GM10248 (cell line): ENCODE results near the gene BICD2.

Experiments used
- CTCF ChIA-PET: fragments of 300-600 bp; sonication (Branson Sonifier 250); formaldehyde crosslinking; extraction: SDS; loops from one replicate; lab custom pipeline; 2021; ENCODE audit warnings: antibody characterized with exemption; lab: Yijun Ruan, JAX
- POLR2A ChIA-PET: fragments of 350-650 bp; sonication (Branson Sonifier 250); formaldehyde crosslinking; extraction: SDS; loops from one replicate; lab custom pipeline; 2020; ENCODE audit warnings: antibody characterized with exemption; lab: Yijun Ruan, JAX
- DNase-seq: peaks from one replicate; pipeline ENCODE4 v3.0.0; 2012; ENCODE audit errors: extremely low spot score
- TF ChIP-seq, protein P1 (sequence below): IDR thresholded peaks from 2 replicates; pipeline ENCODE4 v1.5.1; 2012; ENCODE audit warnings: mild to moderate bottlenecking, low read depth; ENCODE audit errors: extremely low read depth, missing control alignments, control extremely low read depth

BICD2 gene

GRCh38 chr9:92748233-92748497 lies 16.5 kb downstream of the BICD2 start:
- ChIA-PET POLR2A (no interaction called here), CTCF (interaction anchor here (1.0 to 2.6 kb wide), 3 partner anchors 12 to 19 kb away, joined by 3 to 8 read pairs (median 3); no protein-coding TSS in a partner anchor)
- TF ChIP-seq, protein P1, sequence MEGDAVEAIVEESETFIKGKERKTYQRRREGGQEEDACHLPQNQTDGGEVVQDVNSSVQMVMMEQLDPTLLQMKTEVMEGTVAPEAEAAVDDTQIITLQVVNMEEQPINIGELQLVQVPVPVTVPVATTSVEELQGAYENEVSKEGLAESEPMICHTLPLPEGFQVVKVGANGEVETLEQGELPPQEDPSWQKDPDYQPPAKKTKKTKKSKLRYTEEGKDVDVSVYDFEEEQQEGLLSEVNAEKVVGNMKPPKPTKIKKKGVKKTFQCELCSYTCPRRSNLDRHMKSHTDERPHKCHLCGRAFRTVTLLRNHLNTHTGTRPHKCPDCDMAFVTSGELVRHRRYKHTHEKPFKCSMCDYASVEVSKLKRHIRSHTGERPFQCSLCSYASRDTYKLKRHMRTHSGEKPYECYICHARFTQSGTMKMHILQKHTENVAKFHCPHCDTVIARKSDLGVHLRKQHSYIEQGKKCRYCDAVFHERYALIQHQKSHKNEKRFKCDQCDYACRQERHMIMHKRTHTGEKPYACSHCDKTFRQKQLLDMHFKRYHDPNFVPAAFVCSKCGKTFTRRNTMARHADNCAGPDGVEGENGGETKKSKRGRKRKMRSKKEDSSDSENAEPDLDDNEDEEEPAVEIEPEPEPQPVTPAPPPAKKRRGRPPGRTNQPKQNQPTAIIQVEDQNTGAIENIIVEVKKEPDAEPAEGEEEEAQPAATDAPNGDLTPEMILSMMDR = no peak
- DNase-seq = no peak

DNA sequence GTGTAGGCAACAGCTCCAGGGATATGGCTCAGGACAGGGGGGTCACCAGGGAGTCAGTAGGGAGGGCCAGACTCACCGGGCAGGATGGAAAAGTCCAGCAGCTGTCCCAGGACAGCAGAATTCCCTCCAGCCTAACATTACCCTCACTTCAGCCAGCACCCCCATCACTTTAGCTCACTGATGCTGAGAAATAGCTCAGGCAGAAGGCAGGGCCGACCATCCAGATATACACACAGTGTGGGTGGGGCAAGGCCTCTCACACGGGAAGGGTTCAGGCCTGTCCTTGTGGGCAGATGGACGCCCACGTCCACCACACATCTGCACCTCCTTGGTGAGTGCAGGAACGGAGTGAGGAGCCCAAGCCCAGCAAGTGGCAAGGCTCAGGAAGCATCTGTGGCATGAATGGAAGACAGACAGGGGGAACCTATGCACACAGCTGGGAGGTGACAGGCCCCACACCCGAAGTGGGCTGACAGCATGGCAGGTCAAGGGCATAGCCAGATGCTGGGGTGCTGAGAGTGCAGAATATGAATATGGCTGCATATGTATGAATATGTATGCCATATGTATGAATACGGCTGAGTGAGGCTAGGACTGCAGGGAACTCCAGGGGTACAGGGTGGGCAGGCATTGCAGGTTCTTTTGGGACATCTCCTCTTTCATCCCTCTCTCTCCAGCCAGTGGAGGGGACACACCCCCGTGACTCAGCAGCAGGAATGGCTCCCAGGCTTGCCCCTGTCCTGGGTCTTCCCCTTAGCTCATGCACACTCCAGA lies 17.0 kb downstream of the BICD2 start:
- ChIA-PET CTCF (interaction anchor here (1.0 to 2.6 kb wide), 6 partner anchors 10 to 32 kb away, joined by 3 to 8 read pairs (median 4); partner anchors contain the start of gene BICD2), POLR2A (no interaction called here)
- TF ChIP-seq, protein P1 = no peak
- no peak for DNase-seq

GRCh38 chr9:92746567-92747458 lies 17.8 kb downstream of the BICD2 start:
- CTCF ChIA-PET = interaction anchor here (1.0 to 2.6 kb wide), 4 partner anchors 9 to 31 kb away, joined by 3 to 8 read pairs (median 6); partner anchors contain the start of gene BICD2
- DNase-seq = no peak
- POLR2A ChIA-PET = no interaction called here
- TF ChIP-seq, protein P1 = no peak

- CTCF ChIA-PET = interaction anchor here (1.1 to 2.4 kb wide), 4 partner anchors 9 to 29 kb away, joined by 3 to 10 read pairs (median 6); no protein-coding TSS in a partner anchor
- POLR2A ChIA-PET = no interaction called here
- no peak for DNase-seq
- TF ChIP-seq, protein P1 = no peak
Measured at GRCh38 chr9:92745881-92746280, 18.8 kb downstream of the BICD2 start.

GRCh38 chr9:92745331-92745730 lies 19.3 kb downstream of the BICD2 start:
- no peak for DNase-seq
- ChIA-PET POLR2A (no interaction called here), CTCF (interaction anchor here (1.1 to 2.4 kb wide), 4 partner anchors 8 to 28 kb away, joined by 3 to 10 read pairs (median 6); no protein-coding TSS in a partner anchor)
- TF ChIP-seq, protein P1 = no peak

- ChIA-PET CTCF (interaction anchor here (1.1 to 4.7 kb wide), 3 partner anchors 9 to 26 kb away, joined by 4 to 16 read pairs (median 14); no protein-coding TSS in a partner anchor), POLR2A (no interaction called here)
- DNase-seq = no peak
- TF ChIP-seq, protein P1 = no peak
Measured at GRCh38 chr9:92740969-92741368, 23.7 kb downstream of the BICD2 start.
